Tibial nerve (tissue), 4 donors: ENCODE results near the gene SYNRG. TPM values are rescaled to one million over a fixed set of nuclear protein-coding genes. Genes with fewer than 3 reads are reported as not detected.

Source experiments
- DNase-seq, 2 donors: peaks; one replicate each; pipeline ENCODE4 v3.0.0-alpha.2; 2019; ENCODE audit warnings: low spot score in 2 of 2
- H3K27ac ChIP-seq, 4 donors: fragments of 200-600 bp; sonication (generic) in 3 of 4; one replicate each; pipeline ENCODE4 v1.5.1; 2017 to 2019; ENCODE audit warnings: mild to moderate bottlenecking in 1 of 4
- H3K27me3 ChIP-seq, 2 donors: fragments of 200-600 bp; sonication (generic) in 1 of 2; one replicate each; pipeline versions ENCODE4 v1.5.1 to v1.6.0; 2017 to 2019
- H3K36me3 ChIP-seq, 3 donors: fragments of 200-600 bp; sonication (generic); one replicate each; pipeline ENCODE4 v1.5.1; 2018 to 2019
- H3K4me1 ChIP-seq, 4 donors: fragments of 200-600 bp; sonication (generic) in 3 of 4; one replicate each; pipeline ENCODE4 v1.5.1; 2017 to 2019
- H3K4me3 ChIP-seq, 4 donors: fragments of 200-600 bp; sonication (generic) in 3 of 4; one replicate each; pipeline ENCODE4 v1.5.1; 2017 to 2019; ENCODE audit warnings: mild to moderate bottlenecking in 1 of 4, moderate library complexity in 1 of 4
- H3K9me3 ChIP-seq, 4 donors: fragments of 200-600 bp; sonication (generic) in 3 of 4; one replicate each; pipeline ENCODE4 v1.5.1; 2017 to 2019
- EP300 ChIP-seq, 2 donors: sonication (generic); formaldehyde crosslinking; IDR thresholded peaks; one replicate each; pipeline ENCODE4 v1.6.1; 2017; ENCODE audit warnings: antibody characterized with exemption in 2 of 2, mild to moderate bottlenecking in 1 of 2
- POLR2A ChIP-seq, 2 donors: fragments of 450-650 bp; IDR thresholded peaks; one replicate each; pipeline ENCODE4 v1.6.1; 2017; ENCODE audit warnings: antibody characterized with exemption in 2 of 2, mild to moderate bottlenecking in 2 of 2, moderate library complexity in 2 of 2
- WGBS, 2 donors: methylation state at CpG; one replicate each; pipeline ENCODE4 v1.1.5; 2018; 5-methylcytosine and 5-hydroxymethylcytosine counted together
- total RNA-seq, 4 donors: library from RNA; depleted of rRNA; stranded (reverse); fragments of >200 nt; gene quantifications; one replicate each; pipeline ENCODE4 v1.1.0, GENCODE V29; 2016
- TF ChIP-seq, protein P1 (sequence below), 5 experiments: fragments of 200-600 bp in 3 of 5; fragments of 450-650 bp in 2 of 5; sonication (generic) in 3 of 5; IDR thresholded peaks; one replicate each; pipeline ENCODE4 v1.5.1; 2016 to 2019; ENCODE audit warnings: antibody characterized with exemption in 5 of 5, mild to moderate bottlenecking in 3 of 5, moderate library complexity in 2 of 5

SYNRG gene
- total RNA-seq, 4 donors from 2014 or later, result 26.8 to 42.3 (median 31.1) TPM

DNA sequence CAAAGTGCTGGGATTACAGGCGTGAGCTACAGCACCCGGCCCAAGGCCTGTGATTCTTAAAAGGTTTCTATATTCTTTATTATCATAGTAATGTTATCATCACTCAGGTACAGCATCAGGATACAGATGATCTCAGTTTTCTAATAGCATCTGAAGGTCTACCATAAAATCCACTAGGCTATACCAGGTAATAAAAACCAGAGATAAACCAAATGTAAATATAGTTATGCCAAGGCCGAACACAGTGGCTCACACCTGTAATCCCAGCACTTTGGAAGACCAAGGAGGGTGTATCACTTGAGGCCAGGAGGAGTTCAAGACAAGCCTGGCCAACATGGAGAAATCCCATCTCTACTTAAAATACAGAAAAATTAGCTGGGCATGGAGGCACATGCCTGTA, 53.8 kb downstream of the SYNRG start:
- no peak for DNase-seq
- peaks cover 3 to 60% (median 7%) of the 10 kb centered on the region in 3 donors for H3K36me3 ChIP-seq
- no peak overlapping the region for H3K4me3 ChIP-seq
- peaks cover 0 to 3% (median 0%) of the 10 kb centered on the region in 4 donors for H3K4me1 ChIP-seq
- no peaks in the 10 kb centered on the region for H3K27me3 ChIP-seq
- no peaks in the 10 kb centered on the region for H3K9me3 ChIP-seq
- TF ChIP-seq, protein P1, sequence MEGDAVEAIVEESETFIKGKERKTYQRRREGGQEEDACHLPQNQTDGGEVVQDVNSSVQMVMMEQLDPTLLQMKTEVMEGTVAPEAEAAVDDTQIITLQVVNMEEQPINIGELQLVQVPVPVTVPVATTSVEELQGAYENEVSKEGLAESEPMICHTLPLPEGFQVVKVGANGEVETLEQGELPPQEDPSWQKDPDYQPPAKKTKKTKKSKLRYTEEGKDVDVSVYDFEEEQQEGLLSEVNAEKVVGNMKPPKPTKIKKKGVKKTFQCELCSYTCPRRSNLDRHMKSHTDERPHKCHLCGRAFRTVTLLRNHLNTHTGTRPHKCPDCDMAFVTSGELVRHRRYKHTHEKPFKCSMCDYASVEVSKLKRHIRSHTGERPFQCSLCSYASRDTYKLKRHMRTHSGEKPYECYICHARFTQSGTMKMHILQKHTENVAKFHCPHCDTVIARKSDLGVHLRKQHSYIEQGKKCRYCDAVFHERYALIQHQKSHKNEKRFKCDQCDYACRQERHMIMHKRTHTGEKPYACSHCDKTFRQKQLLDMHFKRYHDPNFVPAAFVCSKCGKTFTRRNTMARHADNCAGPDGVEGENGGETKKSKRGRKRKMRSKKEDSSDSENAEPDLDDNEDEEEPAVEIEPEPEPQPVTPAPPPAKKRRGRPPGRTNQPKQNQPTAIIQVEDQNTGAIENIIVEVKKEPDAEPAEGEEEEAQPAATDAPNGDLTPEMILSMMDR (IDR thresholded peaks at IDR 0.05), result no peak
- TF ChIP-seq POLR2A (IDR thresholded peaks at IDR 0.05), result no peak
- no peak for TF ChIP-seq EP300 (IDR thresholded peaks at IDR 0.05)
- H3K27ac ChIP-seq, result no peak overlapping the region
- WGBS, 2 donors, result 96 to 100% methylated on average over 3 of the region's 3 CpGs

DNA sequence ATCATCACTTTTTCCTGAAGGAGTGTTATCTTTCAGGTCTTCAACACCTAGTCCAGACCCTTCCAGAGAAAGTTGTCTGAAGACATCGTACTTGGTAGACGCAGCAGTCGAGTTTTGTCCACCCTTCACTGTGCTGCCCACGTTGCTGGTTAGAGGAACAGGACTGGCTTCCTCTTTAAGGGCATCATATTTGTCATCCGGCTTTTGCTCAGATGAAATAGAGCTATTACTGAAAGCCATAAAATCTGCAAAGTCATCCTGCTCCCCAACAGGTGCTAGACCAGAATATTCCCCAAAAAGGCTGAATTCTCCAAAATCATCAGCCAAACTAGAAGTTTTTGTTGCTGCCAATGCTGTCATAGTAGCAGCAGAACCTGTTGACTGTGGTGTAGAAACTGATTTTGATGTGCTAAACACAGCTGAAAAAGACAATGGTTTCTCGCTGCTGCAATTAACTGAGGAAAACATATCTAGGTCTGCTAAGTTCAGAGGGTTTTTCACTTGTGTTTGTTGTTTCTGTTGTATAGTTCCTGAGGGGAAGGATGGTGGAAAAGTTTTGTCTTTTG, 55.7 kb downstream of the SYNRG start:
- H3K36me3 ChIP-seq, result peaks cover 3 to 43% (median 5%) of the 10 kb centered on the region in 3 donors
- no peak for DNase-seq
- H3K4me1 ChIP-seq, result peaks cover 0 to 4% (median 0%) of the 10 kb centered on the region in 4 donors
- no peak overlapping the region for H3K27ac ChIP-seq
- TF ChIP-seq EP300 (IDR thresholded peaks at IDR 0.05), result no peak
- TF ChIP-seq POLR2A (IDR thresholded peaks at IDR 0.05), result no peak
- no peaks in the 10 kb centered on the region for H3K27me3 ChIP-seq
- H3K9me3 ChIP-seq, result no peaks in the 10 kb centered on the region
- 87 to 91% methylated on average over 6 of the region's 6 CpGs for WGBS, 2 donors
- H3K4me3 ChIP-seq, result no peak overlapping the region

DNA sequence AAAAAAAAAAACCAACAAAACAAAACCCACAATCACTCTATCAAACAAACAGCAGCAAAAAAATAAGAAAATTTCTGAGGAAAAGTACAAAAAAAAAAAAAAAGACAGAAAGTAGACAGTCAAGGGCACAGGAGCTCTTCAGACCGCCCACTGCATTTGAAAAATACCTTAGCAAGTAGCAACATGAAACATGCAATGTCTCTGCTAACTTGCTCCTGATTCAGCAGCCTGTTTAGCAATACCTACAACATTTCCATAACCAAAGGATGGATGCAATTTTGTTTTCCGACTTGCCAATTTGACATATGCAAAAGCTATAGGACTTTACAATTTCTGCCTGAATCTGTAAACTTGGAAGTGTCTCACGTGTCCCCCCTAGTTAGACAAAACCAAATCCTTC, 57.4 kb downstream of the SYNRG start:
- DNase-seq, result no peak
- no peak overlapping the region for H3K27ac ChIP-seq
- no peak overlapping the region for H3K4me3 ChIP-seq
- no peaks in the 10 kb centered on the region for H3K9me3 ChIP-seq
- peaks cover 0 to 14% (median 2%) of the 10 kb centered on the region in 4 donors for H3K4me1 ChIP-seq
- no peak for TF ChIP-seq POLR2A (IDR thresholded peaks at IDR 0.05)
- no peak for TF ChIP-seq EP300 (IDR thresholded peaks at IDR 0.05)
- TF ChIP-seq, protein P1 (IDR thresholded peaks at IDR 0.05), result no peak
- H3K27me3 ChIP-seq, result no peaks in the 10 kb centered on the region
- H3K36me3 ChIP-seq, result peaks cover 0 to 36% (median 3%) of the 10 kb centered on the region in 3 donors
- 90 to 91% methylated on average over 3 of the region's 3 CpGs for WGBS, 2 donors

DNA sequence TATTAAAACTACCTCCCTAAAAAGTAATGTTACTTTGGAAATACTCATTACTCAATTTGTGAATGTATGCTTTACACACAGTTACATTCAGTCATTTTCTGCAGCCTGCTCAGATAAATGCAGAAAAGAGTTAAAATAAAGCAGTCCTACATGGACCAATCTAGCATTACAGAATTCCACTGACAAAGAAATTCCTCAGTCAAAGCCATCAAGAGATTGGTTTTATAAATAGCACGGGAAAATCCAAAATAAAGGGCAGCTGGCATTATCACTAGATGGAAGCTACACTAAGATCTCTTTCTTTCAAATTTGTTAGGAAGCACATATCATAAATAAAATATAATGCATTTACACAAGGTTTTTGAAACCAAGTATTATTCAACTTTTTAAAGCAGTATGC, 61.2 kb downstream of the SYNRG start:
- H3K27ac ChIP-seq, result no peak overlapping the region
- H3K4me3 ChIP-seq, result no peak overlapping the region
- 18 to 23% methylated on average over 1 of the region's 1 CpG for WGBS, 2 donors

DNA sequence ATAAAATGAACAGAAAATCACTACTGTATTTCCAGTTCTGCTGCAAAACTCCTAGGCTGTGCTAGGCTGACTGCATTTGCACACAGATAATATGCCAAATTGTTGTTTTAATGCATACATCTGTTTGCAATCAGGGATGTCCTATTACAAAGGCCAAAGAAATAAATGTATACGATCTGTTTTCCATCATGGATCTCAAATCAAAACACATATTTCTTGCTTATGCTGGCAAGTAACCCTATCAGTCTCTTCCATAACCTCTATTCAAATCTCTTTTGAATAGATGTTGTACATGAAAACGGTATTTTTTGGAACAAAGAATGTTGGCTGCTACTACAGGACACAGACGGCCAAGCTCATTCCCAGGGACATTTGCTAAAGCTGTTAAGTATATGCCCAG, 62.9 kb downstream of the SYNRG start:
- TF ChIP-seq EP300 (IDR thresholded peaks at IDR 0.05) (no peak), POLR2A (IDR thresholded peaks at IDR 0.05) (no peak)
- TF ChIP-seq, protein P1 (IDR thresholded peaks at IDR 0.05), result no peak
- no peak overlapping the region for H3K4me3 ChIP-seq
- peaks cover 0 to 30% (median 10%) of the 10 kb centered on the region in 3 donors for H3K36me3 ChIP-seq
- H3K4me1 ChIP-seq, result peaks cover 0 to 23% (median 2%) of the 10 kb centered on the region in 4 donors
- no peak overlapping the region for H3K27ac ChIP-seq
- H3K27me3 ChIP-seq, result no peaks in the 10 kb centered on the region
- 27 to 43% methylated on average over 3 of the region's 3 CpGs for WGBS, 2 donors
- DNase-seq, result no peak
- no peaks in the 10 kb centered on the region for H3K9me3 ChIP-seq

More for the DNA sequence above, 61.2 kb downstream of the SYNRG start:
- Histone ChIP-seq H3K36me3 (peaks cover 0 to 25% (median 0%) of the 10 kb centered on the region in 3 donors), H3K9me3 (no peaks in the 10 kb centered on the region), H3K27me3 (no peaks in the 10 kb centered on the region), H3K4me1 (peaks cover 0 to 26% (median 2%) of the 10 kb centered on the region in 4 donors)
- no peak for DNase-seq
- TF ChIP-seq EP300 (IDR thresholded peaks at IDR 0.05), result no peak
- no peak for TF ChIP-seq POLR2A (IDR thresholded peaks at IDR 0.05)
- TF ChIP-seq, protein P1 (IDR thresholded peaks at IDR 0.05), result no peak
